GM19099 (cell line): Measurements from ENCODE around the gene NCOA3.

Source experiments
- POLR2A ChIP-seq: IDR thresholded peaks from 3 replicates; pipeline ENCODE4 v1.6.1; 2011; ENCODE audit warnings: low read depth; ENCODE audit not compliant: insufficient read length; ENCODE audit errors: extremely low read depth

NCOA3 gene

GRCh38 chr20:47524015-47524784 is 22.5 kb downstream of the NCOA3 start:
- no peak for TF ChIP-seq POLR2A

DNA sequence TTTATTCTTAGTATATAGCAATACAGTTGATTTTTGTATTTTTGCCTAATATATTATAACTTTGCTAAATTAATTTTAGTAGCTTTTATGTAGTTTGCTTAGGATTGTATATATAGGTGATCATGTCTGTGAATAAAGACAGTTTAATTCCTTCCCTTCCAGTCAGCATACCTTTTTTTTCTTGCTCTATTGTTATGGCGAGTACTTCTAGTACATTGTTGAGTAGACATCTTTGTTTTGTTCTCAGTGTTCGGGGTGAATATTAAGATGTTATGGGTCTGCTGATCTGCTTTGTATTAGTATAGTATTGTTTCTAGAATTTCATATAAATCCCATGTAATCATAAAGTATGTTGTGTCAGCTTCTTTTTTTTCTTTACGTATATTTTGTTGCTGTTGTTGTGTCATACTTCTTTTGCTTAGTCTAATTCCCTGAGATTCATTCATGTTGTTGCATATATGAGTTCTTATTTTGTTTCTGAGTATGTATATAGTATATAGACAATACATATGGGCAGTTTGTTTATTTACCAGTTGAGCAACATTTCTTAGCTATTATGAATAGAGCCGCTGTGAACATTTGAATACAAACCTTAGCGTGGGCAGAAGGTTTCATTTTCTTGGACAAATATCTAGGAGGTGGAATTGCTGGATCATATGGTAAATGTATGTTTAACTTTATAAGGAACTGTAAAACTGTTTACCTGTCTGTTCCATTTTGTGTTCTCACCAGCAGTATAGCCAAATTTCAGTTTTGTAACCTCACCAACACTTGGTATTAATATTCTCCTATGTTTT is 25.5 kb downstream of the NCOA3 start:
- no peak for TF ChIP-seq POLR2A

DNA sequence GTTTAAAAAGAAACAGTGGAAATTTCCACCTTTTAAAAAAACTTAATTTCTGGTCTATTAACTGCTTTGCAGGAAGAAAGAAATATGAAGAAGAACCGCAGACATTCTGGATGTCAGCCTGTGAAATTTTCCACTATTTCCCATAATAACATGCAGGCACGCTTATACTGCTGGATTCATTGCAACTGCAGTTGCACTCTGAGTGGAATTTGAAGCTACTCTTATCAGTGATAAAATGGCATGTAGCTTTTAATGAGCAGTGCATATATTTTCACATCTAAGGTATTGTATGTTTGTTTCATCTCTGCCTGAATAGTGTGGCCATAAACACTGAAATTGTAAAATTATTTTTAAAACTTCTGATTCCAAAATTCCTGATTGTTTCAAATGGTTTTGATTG is 28.2 kb downstream of the NCOA3 start:
- TF ChIP-seq POLR2A = no peak

- no peak for TF ChIP-seq POLR2A
These were observed 29.8 kb downstream of the NCOA3 start for GRCh38 chr20:47531458-47531857.

GRCh38 chr20:47532002-47532401 is 30.3 kb downstream of the NCOA3 start:
- no peak for TF ChIP-seq POLR2A

- no peak for TF ChIP-seq POLR2A
These were observed 31.9 kb downstream of the NCOA3 start for GRCh38 chr20:47533518-47534062.

GRCh38 chr20:47534405-47534804 is 32.7 kb downstream of the NCOA3 start:
- no peak for TF ChIP-seq POLR2A

DNA sequence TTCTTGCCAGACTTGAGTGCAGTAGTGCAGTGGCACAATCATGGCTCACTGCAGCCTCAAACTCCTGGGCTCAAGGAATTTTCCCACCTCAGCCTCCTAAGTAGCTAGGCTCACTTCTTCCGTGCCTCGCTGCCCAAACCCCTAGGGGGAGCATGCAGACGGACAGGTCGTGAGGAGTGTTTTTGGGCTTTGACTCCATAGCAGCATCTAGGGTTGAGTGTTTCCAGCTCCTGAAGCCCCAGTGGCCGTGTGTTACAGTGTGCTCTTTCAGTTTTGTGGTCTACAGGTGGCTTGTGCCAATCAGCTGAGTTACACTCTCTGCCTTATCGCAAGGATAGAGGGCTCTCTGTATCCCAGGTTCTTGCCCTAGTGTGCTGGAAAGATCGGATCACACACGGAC is 33.4 kb downstream of the NCOA3 start:
- TF ChIP-seq POLR2A = no peak

GRCh38 chr20:47535994-47536393 is 34.3 kb downstream of the NCOA3 start:
- no peak for TF ChIP-seq POLR2A

DNA sequence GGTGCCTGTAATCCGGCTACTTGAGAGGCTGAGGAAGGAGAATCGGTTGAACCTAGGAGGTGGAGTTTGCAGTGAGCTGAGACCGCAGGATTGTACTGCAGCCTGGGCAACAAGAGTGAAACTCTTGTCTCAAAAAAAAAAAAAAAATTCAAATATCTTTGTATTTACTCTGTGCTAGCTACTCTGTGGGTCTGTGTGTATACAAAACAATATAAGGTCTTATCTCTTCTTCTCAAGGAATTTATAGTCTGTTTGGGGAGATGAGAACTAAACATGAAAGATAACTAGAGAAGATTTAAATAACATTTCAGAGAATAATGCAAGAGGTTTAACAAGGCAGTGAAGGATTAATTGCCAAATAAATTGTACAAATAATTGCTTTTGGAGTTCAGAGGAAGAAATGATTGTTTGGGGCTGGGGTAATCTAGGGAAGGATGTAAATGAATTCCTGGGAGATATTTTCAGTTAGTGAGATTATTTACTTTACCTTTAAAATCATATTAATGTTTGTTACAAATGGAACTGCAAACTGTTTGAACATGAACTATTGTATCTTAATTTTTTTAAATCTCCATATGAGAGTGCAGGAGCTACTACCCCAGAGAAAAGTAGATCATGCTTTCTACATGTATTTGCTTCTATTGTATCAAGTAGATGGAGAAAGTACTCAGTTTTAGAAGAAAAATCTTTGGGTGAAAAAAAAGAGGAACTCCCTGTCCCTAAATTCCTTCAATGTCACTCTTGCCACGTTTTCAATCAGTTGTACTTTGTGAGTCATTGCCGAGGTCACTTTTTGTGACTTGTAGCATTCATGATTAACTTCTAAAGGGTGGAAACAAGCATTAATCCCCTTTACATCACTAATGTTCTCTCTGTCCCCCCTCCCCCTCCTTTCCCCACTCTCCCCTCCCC is 39.0 kb downstream of the NCOA3 start:
- no peak for TF ChIP-seq POLR2A

DNA sequence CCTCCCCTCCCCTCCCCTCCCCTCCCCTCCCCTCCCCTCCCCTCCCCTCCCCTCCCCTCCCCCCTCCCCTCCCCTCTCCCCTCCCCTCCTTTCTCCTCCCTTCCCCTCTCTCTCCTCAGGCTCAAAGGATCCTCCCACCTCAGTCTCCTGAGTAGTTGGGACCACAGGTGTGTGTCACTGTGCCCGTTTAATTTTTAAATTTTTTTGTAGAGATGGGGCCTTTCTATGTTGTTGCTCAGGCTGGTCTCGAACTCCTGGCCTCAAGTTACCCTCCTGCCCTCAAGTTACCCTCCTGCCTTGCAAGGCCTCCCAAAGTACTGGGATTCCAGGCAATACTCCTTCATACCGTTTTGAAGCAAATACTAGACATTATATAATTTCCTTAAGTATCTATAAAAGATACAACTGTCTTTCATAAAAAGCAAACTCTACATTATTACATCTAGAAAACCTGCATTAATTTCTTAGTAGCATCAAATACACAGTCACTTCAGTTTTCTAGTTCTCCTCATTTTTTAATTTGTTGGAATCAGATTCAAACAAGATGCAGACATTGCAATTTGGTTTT is 39.8 kb downstream of the NCOA3 start:
- no peak for TF ChIP-seq POLR2A

- no peak for TF ChIP-seq POLR2A
These were observed 41.3 kb downstream of the NCOA3 start for GRCh38 chr20:47543006-47543431.

GRCh38 chr20:47544240-47544639 is 42.6 kb downstream of the NCOA3 start:
- no peak for TF ChIP-seq POLR2A

- TF ChIP-seq POLR2A = no peak
These were observed 43.2 kb downstream of the NCOA3 start for GRCh38 chr20:47544852-47545251.
